Endothelial cell (in vitro differentiated cells): Measurements from ENCODE around the gene NRXN3. TPM values are rescaled to one million over a fixed set of nuclear protein-coding genes. Genes with fewer than 3 reads are reported as not detected.

Experiments used
- DNase-seq: peaks from one replicate; pipeline ENCODE4 v3.0.0; 2021; ENCODE audit warnings: low spot score
- H3K27ac Mint-ChIP-seq: one replicate; pipeline ENCODE4 v1.8.0; 2021; ENCODE audit warnings: mixed read lengths, inconsistent platforms; ENCODE audit not compliant: unreplicated experiment
- H3K27me3 Mint-ChIP-seq: one replicate; pipeline ENCODE4 v1.8.0; 2021; ENCODE audit warnings: mild to moderate bottlenecking, moderate library complexity, mixed read lengths, inconsistent platforms; ENCODE audit not compliant: unreplicated experiment
- H3K36me3 Mint-ChIP-seq: one replicate; pipeline ENCODE4 v1.8.0; 2021; ENCODE audit warnings: mild to moderate bottlenecking, low read depth, mixed read lengths, inconsistent platforms; ENCODE audit not compliant: unreplicated experiment
- H3K4me1 Mint-ChIP-seq: one replicate; pipeline ENCODE4 v1.8.0; 2021; ENCODE audit warnings: mild to moderate bottlenecking, mixed read lengths, inconsistent platforms; ENCODE audit not compliant: unreplicated experiment
- H3K4me3 Mint-ChIP-seq: one replicate; pipeline ENCODE4 v1.8.0; 2021; ENCODE audit warnings: mild to moderate bottlenecking, mixed read lengths, inconsistent platforms; ENCODE audit not compliant: unreplicated experiment
- H3K9me3 Mint-ChIP-seq: one replicate; pipeline ENCODE4 v1.8.0; 2021; ENCODE audit warnings: mixed read lengths, inconsistent platforms; ENCODE audit not compliant: unreplicated experiment
- total RNA-seq: library from RNA; stranded (reverse); fragmentation: NEBNext Ultra II Directional; extraction: Animal tissue kit (Norgen Biotek cat#: 25700); gene quantifications from one replicate; pipeline ENCODE4 v1.2.1, GENCODE V29; 2021; ENCODE audit not compliant: unreplicated experiment
- TF ChIP-seq, protein P1 (sequence below): fragments of 200-600 bp; sonication (generic); IDR thresholded peaks from one replicate; pipeline ENCODE4 v1.5.0; 2021; ENCODE audit warnings: antibody characterized with exemption; ENCODE audit not compliant: unreplicated experiment

NRXN3 gene
- total RNA-seq, 1 donor from 2014 or later: 2.3 TPM

DNA sequence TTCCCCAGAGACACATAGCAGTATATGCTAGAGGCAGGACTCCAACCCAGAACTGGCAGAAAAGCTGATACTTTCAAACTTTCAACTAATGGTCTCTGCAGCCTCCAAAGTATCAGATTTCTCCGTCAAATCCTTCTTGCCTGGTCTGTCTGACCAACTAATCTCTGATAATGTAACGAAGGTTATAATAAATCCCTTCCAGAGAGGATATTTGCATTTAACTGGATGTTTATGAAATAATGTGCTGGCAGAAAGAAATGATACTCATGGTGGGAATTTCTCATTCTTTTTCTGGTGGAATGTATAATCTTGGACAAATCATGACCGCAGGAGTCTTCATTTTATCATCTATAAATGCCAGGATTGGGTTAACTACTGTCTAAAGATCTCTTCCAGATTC lies 1180.8 kb downstream of the NRXN3 start:
- peaks cover 1% of the 10 kb centered on the region for H3K27me3 Mint-ChIP-seq
- no peaks in the 10 kb centered on the region for H3K9me3 Mint-ChIP-seq
- TF ChIP-seq, protein P1, sequence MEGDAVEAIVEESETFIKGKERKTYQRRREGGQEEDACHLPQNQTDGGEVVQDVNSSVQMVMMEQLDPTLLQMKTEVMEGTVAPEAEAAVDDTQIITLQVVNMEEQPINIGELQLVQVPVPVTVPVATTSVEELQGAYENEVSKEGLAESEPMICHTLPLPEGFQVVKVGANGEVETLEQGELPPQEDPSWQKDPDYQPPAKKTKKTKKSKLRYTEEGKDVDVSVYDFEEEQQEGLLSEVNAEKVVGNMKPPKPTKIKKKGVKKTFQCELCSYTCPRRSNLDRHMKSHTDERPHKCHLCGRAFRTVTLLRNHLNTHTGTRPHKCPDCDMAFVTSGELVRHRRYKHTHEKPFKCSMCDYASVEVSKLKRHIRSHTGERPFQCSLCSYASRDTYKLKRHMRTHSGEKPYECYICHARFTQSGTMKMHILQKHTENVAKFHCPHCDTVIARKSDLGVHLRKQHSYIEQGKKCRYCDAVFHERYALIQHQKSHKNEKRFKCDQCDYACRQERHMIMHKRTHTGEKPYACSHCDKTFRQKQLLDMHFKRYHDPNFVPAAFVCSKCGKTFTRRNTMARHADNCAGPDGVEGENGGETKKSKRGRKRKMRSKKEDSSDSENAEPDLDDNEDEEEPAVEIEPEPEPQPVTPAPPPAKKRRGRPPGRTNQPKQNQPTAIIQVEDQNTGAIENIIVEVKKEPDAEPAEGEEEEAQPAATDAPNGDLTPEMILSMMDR: no peak
- H3K27ac Mint-ChIP-seq: no peak overlapping the region
- H3K4me3 Mint-ChIP-seq: no peak overlapping the region
- no peak for DNase-seq
- no peaks in the 10 kb centered on the region for H3K4me1 Mint-ChIP-seq
- no peaks in the 10 kb centered on the region for H3K36me3 Mint-ChIP-seq

DNA sequence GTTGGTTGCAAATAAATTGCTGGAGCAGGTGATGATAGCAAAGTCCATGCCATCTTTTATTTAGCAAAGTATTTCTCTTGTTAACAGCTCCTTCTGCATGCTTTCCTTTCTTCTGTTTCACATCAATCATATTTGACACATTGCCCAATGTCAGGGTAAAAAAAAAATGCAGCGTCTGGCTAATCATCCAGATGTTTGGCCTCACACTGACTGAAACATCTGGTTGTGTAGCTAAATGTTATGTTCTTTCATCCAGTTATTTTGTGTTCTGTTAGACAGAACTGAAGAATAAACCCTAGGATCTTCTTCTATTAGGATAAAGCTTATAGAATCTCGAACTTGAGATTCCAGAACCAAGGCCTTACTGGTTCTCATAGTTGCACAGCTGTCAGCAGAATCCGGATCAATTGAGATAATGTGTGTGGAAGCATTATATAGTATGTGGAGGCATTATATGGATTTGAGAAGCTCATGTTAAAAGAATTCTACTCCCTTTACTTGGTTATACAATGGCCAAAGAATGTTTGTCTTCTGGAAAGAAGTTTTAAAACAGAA lies 1182.0 kb downstream of the NRXN3 start:
- Mint-ChIP-seq H3K4me3 (no peak overlapping the region), H3K36me3 (no peaks in the 10 kb centered on the region), H3K27ac (no peak overlapping the region), H3K9me3 (no peaks in the 10 kb centered on the region), H3K4me1 (no peaks in the 10 kb centered on the region), H3K27me3 (peaks cover 1% of the 10 kb centered on the region)
- no peak for DNase-seq
- TF ChIP-seq, protein P1: no peak

DNA sequence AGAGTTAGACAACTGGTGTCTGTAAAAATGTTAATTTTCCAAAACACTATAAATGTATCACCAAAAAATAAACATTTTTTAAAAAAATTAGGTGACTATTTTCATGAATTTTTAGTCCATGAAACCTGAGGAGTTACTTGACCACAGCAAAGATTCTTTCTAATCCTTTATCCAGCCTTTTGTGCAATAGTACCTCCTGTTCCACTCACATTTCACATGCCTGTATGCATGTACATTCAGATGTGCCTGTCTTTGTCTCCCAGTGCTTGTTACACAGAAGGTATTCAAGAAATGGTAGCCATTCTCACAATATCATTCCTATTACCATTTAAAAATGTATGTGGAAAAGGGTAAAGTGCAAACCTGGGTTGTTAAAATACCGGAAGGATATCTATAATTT lies 1184.2 kb downstream of the NRXN3 start:
- Mint-ChIP-seq H3K27me3 (peaks cover 1% of the 10 kb centered on the region), H3K4me1 (no peaks in the 10 kb centered on the region), H3K27ac (no peak overlapping the region), H3K36me3 (no peaks in the 10 kb centered on the region), H3K4me3 (no peak overlapping the region), H3K9me3 (no peaks in the 10 kb centered on the region)
- TF ChIP-seq, protein P1: no peak
- no peak for DNase-seq

DNA sequence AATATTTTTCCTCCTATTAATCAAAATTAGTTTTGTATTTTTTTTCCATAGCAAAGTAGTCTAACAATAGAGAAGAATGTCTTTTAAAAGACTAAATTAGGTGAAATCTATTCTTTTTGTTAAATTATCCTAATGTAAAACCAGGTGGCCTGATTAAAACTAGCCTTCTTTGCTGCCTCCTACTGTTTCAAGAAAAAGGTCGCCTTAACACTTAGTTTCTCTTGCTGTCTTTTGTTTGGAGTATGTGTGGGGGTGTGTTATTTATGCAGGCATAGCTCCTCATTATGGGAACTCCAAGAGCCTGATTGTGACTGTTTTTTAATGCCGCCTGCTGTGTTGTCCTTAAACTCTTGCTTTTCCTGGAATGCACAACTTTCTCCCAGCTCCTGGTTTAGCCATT lies 1185.9 kb downstream of the NRXN3 start:
- Mint-ChIP-seq H3K36me3 (no peaks in the 10 kb centered on the region), H3K4me3 (no peak overlapping the region), H3K9me3 (no peaks in the 10 kb centered on the region), H3K27ac (no peak overlapping the region), H3K27me3 (peaks cover 1% of the 10 kb centered on the region), H3K4me1 (no peaks in the 10 kb centered on the region)
- TF ChIP-seq, protein P1: no peak
- DNase-seq: no peak

DNA sequence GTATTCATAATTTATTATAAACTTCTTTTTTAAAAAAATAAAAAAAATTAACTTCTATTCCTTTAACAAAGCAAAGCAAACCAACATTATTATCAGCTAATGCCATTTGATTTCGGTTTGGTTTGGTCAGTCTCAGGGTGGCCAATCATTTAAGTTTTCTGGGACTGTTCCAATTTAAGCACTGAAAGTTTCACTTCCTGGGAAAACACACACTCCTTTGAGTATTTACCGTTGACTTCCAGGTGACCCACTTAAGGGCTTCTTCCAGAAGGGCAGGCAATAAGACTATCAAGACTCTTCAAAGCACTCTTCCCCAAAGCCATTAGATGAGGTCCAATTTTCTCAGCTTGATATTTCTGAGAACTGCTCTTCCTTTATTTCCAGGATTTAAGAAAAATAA lies 1187.1 kb downstream of the NRXN3 start:
- no peak for DNase-seq
- H3K27ac Mint-ChIP-seq: no peak overlapping the region
- no peak overlapping the region for H3K4me3 Mint-ChIP-seq
- H3K9me3 Mint-ChIP-seq: no peaks in the 10 kb centered on the region
- no peaks in the 10 kb centered on the region for H3K36me3 Mint-ChIP-seq
- H3K4me1 Mint-ChIP-seq: no peaks in the 10 kb centered on the region
- H3K27me3 Mint-ChIP-seq: peaks cover 1% of the 10 kb centered on the region
- TF ChIP-seq, protein P1: no peak
